ENCODE measurements around the gene ACAP3.

The ACAP3 gene

GRCh38 chr1:1298861-1299685 is 8.7 kb downstream of the ACAP3 start:
- no peak for DNase-seq

GRCh38 chr1:1297802-1298424 is 9.8 kb downstream of the ACAP3 start:
- DNase-seq = no peak

GRCh38 chr1:1296070-1297061 is 11.4 kb downstream of the ACAP3 start:
- no peak for DNase-seq

DNA sequence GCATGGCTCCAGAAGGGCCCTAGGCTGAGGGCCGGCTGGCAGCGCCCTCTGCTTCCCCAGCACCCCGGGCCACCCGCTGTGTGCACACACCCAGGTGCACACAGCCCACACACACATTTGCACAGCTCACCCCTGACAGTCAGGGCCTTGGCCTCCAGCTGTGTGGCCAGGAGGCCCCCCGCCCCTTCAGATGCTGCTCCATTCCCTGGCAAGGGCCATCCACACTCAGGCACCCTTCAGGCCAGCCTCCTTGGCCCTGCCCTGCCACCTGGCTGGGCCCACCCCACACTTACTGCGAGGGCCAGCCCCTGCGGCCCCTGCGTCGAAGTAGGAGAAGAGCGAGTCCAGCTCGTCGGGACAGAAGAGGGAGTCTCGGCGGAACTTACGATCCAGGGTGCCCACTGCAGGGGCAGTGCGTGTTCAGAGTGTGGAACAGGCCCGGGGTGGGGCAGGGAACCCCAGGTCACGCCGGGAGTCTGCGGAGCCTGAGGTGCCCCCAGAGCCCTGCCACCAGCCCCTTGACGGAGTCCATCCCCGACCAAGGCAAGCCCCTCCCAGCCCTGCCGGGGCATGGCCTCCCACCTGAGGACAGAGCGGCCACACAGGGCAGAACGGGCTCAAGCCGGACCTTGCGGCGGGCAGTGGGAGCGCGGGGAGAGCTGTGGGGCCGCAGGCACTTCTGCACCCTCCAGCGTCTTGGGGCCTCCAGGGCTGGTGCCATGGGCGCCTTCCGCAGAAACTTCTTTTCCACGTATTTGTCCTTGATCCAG is 12.4 kb downstream of the ACAP3 start:
- no peak for DNase-seq

GRCh38 chr1:1294250-1294890 is 13.4 kb downstream of the ACAP3 start:
- no peak for DNase-seq

DNA sequence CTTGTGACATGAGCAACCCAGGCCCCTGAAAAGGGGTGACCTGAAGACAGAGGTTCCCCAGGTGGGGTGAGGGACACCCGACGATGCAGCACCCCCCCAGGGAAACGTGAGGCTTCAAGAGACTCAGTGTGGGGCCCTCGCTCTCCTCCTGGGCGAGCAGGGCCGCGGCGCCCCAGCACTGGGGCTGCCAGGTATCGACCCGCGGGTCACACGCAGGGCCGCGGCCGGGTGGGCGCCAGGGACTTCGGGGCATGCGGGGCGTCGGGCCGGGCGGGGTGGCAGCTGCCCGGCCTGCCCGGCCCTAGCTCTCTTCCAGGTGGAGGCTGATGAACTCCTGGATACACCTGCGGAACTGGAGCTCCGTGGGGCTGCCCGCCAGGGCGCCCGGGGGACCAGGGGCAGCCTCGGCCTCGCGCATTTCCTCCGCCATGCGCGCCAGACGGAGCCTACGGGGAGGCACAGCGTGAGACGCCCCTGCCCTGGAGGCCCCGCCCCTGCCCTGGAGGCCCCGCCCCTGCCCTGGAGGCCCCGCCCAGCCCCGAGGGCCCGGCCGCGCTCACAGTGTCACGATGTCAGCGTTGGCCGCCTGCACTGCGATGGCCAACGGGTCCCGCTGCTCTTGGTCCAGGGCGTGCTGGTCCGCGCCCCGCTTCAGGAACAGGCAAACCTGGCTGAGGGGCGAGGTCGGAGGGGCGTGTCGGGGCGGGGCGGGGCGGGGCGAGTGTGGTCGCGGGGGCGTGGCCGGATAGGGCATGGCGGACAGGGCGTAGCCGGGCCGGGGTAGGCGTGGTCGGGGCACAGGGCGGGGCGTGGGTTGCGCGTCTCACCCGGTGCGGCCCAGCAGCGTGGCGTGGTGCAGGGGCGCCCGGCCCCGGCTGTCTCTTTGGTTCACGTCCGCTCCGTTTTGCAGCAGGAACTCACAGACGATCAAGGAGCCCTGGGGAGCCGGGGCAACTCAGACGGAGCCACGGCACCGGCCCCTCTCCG is 14.2 kb downstream of the ACAP3 start:
- no peak for DNase-seq

DNA sequence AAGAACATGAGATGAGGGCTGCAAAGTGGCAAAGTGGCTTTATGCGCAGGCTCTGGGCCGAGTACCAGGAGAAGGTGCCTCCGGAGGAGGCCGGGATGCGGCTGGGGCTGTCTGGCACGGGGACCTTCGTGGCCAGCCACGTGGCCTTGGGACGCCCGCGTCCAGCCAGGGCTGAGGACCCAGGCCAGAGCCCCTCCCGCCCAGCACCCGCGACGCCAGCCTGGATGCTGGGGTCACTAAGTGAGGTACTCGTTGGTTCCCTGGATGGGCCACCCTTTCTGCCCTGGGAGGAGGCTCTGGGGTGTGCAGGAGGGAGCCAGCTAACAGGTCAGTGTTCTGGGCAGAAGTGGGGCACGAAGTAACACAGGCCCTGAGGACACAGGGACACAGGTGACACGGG is 14.9 kb downstream of the ACAP3 start:
- no peak for DNase-seq

DNA sequence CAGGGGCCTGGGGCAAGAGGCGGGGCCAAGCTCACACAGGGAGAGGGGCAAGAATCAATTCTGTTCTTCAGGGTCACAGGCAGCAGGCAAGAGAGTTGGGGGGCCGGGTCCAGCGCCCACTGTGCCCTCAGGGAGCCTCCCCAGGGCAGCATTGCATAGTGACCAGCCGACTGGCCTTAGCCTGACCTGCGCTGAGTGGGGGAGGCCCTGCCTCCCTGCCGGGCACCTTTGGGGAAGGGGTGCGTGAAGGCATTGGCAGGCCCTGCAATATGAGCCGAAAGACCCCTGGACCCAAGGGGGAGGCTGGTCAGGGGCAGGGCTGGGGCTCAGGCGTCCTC is 15.3 kb downstream of the ACAP3 start:
- no peak for DNase-seq

- no peak for DNase-seq
These were observed 15.9 kb downstream of the ACAP3 start for GRCh38 chr1:1291548-1292441.

DNA sequence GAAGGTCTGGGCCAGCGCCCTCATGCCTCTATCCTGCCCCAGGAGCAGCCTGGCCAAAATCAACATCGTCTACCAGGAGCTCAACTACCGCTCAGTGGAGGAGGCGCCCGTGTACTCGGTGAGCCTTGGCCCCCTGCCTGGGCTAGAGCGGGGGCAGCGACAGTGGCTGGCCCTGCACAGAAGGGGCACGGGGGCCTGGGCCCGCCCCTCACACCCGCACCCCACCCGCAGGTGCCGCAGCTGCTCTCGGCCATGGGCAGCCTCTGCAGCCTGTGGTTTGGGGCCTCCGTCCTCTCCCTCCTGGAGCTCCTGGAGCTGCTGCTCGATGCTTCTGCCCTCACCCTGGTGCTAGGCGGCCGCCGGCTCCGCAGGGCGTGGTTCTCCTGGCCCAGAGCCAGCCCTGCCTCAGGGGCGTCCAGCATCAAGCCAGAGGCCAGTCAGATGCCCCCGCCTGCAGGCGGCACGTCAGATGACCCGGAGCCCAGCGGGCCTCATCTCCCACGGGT is 16.7 kb downstream of the ACAP3 start:
- DNase-seq = no peak

GRCh38 chr1:1290238-1290731 is 17.4 kb downstream of the ACAP3 start:
- no peak for DNase-seq

- no peak for DNase-seq
These were observed 20.2 kb downstream of the ACAP3 start for GRCh38 chr1:1287288-1288110.

DNA sequence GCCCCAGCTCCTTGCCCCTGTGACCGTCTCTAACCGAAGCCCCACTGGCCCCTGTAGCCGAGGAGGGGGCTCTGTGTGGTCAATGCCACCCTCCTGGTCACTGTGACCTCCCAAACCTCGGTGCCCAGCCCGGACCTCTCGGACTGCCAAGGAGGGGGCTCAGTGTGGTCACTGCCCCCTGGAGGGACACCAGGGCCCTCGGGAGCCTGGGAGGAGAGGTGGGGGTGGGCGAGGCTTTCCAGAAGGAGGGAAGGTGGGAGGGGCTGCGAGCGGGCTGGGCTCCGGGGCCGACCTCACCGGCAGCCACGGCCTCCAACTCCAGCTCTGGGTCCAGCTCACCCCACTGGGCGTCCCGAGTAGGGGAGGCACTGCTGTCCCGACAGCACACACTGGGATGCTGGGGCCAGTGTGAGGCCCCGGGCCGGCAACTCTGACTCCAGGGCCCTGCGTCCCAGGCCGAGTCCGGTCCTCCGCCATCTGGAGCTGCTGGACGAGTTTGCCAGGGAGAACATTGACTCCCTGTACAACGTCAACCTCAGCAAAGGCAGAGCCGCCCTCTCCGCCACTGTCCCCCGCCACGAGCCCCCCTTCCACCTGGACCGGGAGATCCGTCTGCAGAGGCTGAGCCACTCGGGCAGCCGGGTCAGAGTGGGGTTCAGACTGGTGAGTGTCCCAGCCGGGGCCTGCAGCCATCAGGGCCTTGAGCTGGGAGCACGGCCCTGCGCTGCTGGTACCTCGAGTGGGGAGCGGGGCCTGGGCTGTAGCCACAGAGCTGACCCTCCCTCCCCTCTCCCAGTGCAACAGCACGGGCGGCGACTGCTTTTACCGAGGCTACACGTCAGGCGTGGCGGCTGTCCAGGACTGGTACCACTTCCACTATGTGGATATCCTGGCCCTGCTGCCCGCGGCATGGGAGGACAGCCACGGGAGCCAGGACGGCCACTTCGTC is 21.1 kb downstream of the ACAP3 start:
- no peak for DNase-seq

- no peak for DNase-seq
These were observed 22.0 kb downstream of the ACAP3 start for GRCh38 chr1:1285611-1286311.

- no peak for DNase-seq
These were observed 22.6 kb downstream of the ACAP3 start for GRCh38 chr1:1285102-1285571.

All from GF-D8 (cell line).